Activated naive CD8-positive, alpha-beta T cell (primary cell): ENCODE data around the gene GPSM3.

Experiments
- H3K27ac Mint-ChIP-seq: one replicate; pipeline ENCODE4 v1.8.0; 2021; ENCODE audit warnings: mixed read lengths
- H3K27me3 Mint-ChIP-seq: one replicate; pipeline ENCODE4 v1.8.0; 2021; ENCODE audit warnings: mixed read lengths
- H3K36me3 Mint-ChIP-seq: one replicate; pipeline ENCODE4 v1.8.0; 2021; ENCODE audit warnings: mixed read lengths
- H3K4me1 Mint-ChIP-seq: one replicate; pipeline ENCODE4 v1.8.0; 2021; ENCODE audit warnings: low read depth, mixed read lengths
- H3K4me3 Mint-ChIP-seq: one replicate; pipeline ENCODE4 v1.8.0; 2021; ENCODE audit warnings: mild to moderate bottlenecking, mixed read lengths
- H3K9me3 Mint-ChIP-seq: one replicate; pipeline ENCODE4 v1.8.0; 2021; ENCODE audit warnings: low read depth, mixed read lengths

Gene GPSM3

GRCh38 chr6:32175711-32176475, 16.6 kb downstream of the GPSM3 start, which contains the start of gene AGPAT1:
Gene AGPAT1, minus strand, starts transcription at chr6:32176084. Its CDS starts 4,588 bp downstream, at chr6:32171496.
- Mint-ChIP-seq H3K27ac (peak within 1 kb of the TSS; percentile 90), H3K27me3 (no peaks in the 10 kb centered on the region), H3K9me3 (no peaks in the 10 kb centered on the region), H3K36me3 (peaks cover 6% of the 10 kb centered on the region), H3K4me3 (peak within 1 kb of the TSS; percentile 91), H3K4me1 (peaks cover 73% of the 10 kb centered on the region)

- Mint-ChIP-seq H3K36me3 (peaks cover 3% of the 10 kb centered on the region), H3K9me3 (no peaks in the 10 kb centered on the region), H3K4me1 (peaks cover 67% of the 10 kb centered on the region), H3K27me3 (no peaks in the 10 kb centered on the region), H3K27ac (peak overlapping the region; percentile 78), H3K4me3 (peak overlapping the region; percentile 91)
These were observed 17.1 kb downstream of the GPSM3 start for GRCh38 chr6:32175322-32175710.

GRCh38 chr6:32174416-32174815, 18.0 kb downstream of the GPSM3 start:
- H3K27ac Mint-ChIP-seq = peak overlapping the region; percentile 83
- H3K4me1 Mint-ChIP-seq = peaks cover 59% of the 10 kb centered on the region
- H3K36me3 Mint-ChIP-seq = peaks cover 3% of the 10 kb centered on the region
- H3K27me3 Mint-ChIP-seq = no peaks in the 10 kb centered on the region
- H3K9me3 Mint-ChIP-seq = no peaks in the 10 kb centered on the region
- peak overlapping the region; percentile 91 for H3K4me3 Mint-ChIP-seq

DNA sequence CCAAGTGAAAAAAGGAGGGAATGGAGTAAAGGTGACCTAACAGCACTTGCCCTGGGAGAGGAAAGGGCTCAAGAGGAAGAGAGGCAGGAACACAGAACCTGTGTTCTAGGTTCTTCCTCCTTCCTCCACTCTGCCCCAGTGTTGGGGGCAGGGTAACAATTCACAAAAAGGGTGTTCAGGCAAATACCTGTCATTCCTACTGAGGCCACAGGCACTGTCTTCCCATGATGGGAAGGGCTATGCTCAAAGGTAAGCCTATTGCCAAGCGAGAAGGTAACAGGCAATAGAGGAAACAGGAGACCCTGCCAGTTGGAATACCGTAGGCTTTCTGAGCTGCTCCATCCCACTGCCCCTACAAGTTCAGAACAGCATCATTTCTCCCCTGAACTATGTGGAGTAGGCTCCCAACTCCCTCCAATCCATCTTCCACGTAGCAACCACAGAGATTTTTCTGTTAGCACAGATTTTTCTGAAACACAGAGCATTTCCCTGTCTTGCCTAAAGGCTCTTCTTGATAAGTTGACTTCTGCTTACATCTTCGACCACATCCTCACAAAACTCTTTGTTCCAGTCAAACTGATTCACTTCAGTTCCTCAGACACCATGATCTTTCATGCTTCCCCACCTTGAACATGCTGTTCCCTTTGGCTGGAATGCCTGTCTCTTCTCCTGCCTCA, 19.3 kb downstream of the GPSM3 start:
- H3K27ac Mint-ChIP-seq = peak overlapping the region; percentile 83
- H3K27me3 Mint-ChIP-seq = no peaks in the 10 kb centered on the region
- peaks cover 3% of the 10 kb centered on the region for H3K36me3 Mint-ChIP-seq
- H3K4me3 Mint-ChIP-seq = peak overlapping the region; percentile 91
- H3K9me3 Mint-ChIP-seq = no peaks in the 10 kb centered on the region
- H3K4me1 Mint-ChIP-seq = peaks cover 51% of the 10 kb centered on the region

GRCh38 chr6:32171234-32171633, 21.2 kb downstream of the GPSM3 start:
- H3K4me3 Mint-ChIP-seq = no peak overlapping the region
- peaks cover 5% of the 10 kb centered on the region for H3K36me3 Mint-ChIP-seq
- H3K27me3 Mint-ChIP-seq = no peaks in the 10 kb centered on the region
- H3K9me3 Mint-ChIP-seq = no peaks in the 10 kb centered on the region
- H3K4me1 Mint-ChIP-seq = peaks cover 36% of the 10 kb centered on the region
- no peak overlapping the region for H3K27ac Mint-ChIP-seq

DNA sequence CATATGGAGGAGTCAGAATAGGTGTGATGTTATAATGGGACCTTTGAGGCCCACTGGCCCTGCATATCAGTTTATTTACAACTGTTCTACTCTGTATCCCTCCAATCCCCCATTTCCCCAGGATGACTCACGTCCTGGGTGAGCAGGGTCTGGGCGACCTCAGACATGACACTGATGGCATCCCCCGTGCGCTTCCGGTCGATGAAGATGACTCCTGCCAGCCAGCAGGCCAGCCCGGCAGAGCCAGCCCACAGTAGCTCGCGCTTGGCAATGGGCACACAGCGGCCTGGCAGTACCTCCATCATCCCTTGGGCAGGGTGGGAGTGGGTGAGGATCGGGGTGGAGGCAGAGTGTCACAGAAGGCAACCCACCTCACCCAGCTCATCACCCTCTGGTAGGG, 22.1 kb downstream of the GPSM3 start:
- Mint-ChIP-seq H3K36me3 (peaks cover 5% of the 10 kb centered on the region), H3K9me3 (no peaks in the 10 kb centered on the region), H3K27ac (no peak overlapping the region), H3K4me1 (peaks cover 32% of the 10 kb centered on the region), H3K27me3 (no peaks in the 10 kb centered on the region), H3K4me3 (no peak overlapping the region)

DNA sequence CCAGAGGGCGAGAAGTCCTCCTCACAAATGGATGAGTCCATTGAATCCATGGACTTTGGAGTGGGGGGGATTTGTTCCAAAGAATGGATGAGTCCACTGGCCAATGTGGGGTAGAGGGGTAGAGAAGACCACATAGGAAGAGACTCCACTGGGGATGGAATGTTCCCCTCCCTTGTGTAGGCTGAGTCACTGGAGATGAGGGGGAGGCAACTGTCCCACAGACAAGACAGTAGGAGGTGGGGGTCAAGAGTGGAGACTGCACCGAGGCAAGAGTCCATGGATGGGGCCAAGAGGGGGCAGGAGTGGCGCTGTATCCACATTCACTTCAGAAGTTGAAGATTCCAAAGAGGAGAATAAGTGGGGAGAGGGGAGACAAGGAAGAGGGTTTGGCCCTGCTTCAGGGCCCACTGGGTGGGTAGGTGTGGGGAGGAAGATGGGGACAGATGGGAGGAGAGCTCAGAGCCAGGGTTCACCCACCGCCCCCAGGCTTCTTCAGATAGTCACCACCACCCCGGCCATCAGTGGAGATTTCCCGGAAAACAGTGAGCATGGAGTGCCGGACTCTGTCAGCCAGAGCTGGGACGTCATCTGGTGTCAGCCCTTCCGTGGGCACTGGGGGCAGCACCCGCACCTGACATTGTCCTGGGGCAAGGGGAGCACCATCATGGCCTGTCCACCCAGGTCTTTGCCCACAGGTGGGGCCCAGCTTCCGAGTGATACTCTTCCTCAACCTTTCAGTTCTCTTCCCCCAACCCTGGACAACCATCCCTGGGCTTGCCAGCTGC, 23.4 kb downstream of the GPSM3 start:
- H3K4me3 Mint-ChIP-seq = no peak overlapping the region
- no peak overlapping the region for H3K27ac Mint-ChIP-seq
- peaks cover 20% of the 10 kb centered on the region for H3K4me1 Mint-ChIP-seq
- H3K9me3 Mint-ChIP-seq = no peaks in the 10 kb centered on the region
- H3K36me3 Mint-ChIP-seq = peaks cover 8% of the 10 kb centered on the region
- no peaks in the 10 kb centered on the region for H3K27me3 Mint-ChIP-seq

DNA sequence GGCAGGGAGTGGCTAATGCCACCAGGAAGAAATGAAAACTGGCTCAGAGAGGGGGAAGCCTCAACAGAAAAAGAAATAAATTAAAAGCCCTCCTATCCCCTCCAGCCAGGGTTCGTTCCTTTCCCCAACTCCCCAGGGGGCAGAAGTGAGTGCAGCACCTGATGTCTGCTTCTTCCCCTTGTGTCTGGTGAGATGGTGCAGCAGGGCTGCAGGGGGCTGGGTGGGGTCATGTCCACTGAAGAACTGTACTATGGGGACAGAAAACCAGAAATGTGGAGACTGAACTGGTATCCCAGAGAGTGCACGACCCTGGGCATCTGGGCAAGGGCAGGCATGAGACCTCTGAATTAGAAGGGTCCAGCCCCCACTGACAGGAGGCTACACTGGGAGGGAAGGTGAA, 24.1 kb downstream of the GPSM3 start:
- Mint-ChIP-seq H3K4me1 (peaks cover 13% of the 10 kb centered on the region), H3K9me3 (no peaks in the 10 kb centered on the region), H3K27me3 (no peaks in the 10 kb centered on the region), H3K36me3 (peaks cover 8% of the 10 kb centered on the region), H3K4me3 (no peak overlapping the region), H3K27ac (no peak overlapping the region)

GRCh38 chr6:32167761-32168262, 24.6 kb downstream of the GPSM3 start:
- Mint-ChIP-seq H3K27ac (no peak overlapping the region), H3K4me1 (peaks cover 8% of the 10 kb centered on the region), H3K4me3 (no peak overlapping the region), H3K9me3 (no peaks in the 10 kb centered on the region), H3K27me3 (no peaks in the 10 kb centered on the region), H3K36me3 (peaks cover 8% of the 10 kb centered on the region)

GRCh38 chr6:32167154-32167760, 25.2 kb downstream of the GPSM3 start:
- H3K9me3 Mint-ChIP-seq = no peaks in the 10 kb centered on the region
- H3K4me1 Mint-ChIP-seq = peaks cover 3% of the 10 kb centered on the region
- no peak overlapping the region for H3K4me3 Mint-ChIP-seq
- no peaks in the 10 kb centered on the region for H3K27me3 Mint-ChIP-seq
- H3K27ac Mint-ChIP-seq = no peak overlapping the region
- peaks cover 8% of the 10 kb centered on the region for H3K36me3 Mint-ChIP-seq

DNA sequence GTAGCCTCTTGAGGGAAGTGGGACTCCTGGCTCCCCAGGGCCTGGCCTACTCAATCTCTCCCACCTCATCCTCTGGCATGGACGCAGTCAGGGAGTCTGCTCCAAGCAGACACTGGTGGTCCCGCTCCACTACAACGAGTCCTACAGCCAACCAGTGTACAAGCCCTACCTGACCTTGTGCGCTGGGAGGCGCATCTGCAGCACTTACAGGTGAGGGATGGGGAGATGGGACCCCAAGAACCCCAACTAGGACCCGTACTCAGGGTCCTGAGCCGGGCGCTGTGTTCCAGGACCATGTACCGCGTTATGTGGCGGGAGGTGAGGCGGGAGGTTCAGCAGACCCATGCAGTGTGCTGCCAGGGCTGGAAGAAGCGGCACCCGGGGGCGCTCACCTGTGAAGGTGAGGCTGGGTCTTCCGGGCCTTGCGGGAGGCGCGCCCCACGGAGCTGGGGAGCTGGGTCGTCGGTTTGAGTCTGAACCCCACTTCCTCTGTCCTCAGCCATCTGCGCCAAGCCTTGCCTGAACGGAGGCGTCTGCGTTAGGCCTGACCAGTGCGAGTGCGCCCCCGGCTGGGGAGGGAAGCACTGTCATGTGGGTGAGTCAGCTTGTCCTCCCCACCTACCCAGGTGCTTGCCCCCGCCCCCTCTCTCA, 25.9 kb downstream of the GPSM3 start:
- Mint-ChIP-seq H3K4me3 (no peak overlapping the region), H3K9me3 (no peaks in the 10 kb centered on the region), H3K27me3 (no peaks in the 10 kb centered on the region), H3K36me3 (peaks cover 8% of the 10 kb centered on the region), H3K4me1 (peaks cover 3% of the 10 kb centered on the region), H3K27ac (no peak overlapping the region)

DNA sequence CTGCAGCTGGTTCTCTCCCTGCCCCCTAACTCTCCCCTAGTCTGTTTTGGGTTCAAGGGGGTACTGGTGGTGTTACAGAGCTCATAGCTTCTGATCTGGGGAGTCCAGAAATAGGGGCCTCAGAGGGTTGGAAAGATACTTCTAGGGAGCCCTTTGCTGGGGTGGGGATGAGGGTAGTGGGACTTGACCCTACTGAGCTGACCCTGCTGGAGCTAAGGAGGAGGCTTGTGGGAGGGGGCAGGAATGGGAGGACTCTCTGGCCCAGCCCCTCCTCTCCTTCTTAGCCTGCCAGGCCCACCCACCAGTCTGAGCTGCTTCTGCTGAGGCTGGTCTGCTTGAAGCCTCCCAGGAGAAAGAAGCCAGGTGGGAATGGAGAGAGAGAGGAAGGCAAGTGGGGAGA, 28.1 kb downstream of the GPSM3 start, which contains the start of gene EGFL8:
Gene EGFL8, plus strand, starts transcription at position 301 of the 400 bp plus-strand sequence. CDS start 1,571 bp downstream, outside the sequence.
- Mint-ChIP-seq H3K4me1 (no peaks in the 10 kb centered on the region), H3K9me3 (no peaks in the 10 kb centered on the region), H3K4me3 (no peak within 1 kb of the TSS), H3K27me3 (no peaks in the 10 kb centered on the region), H3K27ac (no peak within 1 kb of the TSS), H3K36me3 (peaks cover 5% of the 10 kb centered on the region)

GRCh38 chr6:32163559-32164258, 28.7 kb downstream of the GPSM3 start:
- H3K27ac Mint-ChIP-seq = no peak overlapping the region
- H3K27me3 Mint-ChIP-seq = no peaks in the 10 kb centered on the region
- H3K4me1 Mint-ChIP-seq = no peaks in the 10 kb centered on the region
- no peaks in the 10 kb centered on the region for H3K9me3 Mint-ChIP-seq
- H3K36me3 Mint-ChIP-seq = peaks cover 5% of the 10 kb centered on the region
- H3K4me3 Mint-ChIP-seq = no peak overlapping the region
